ENCODE measurements around the gene ESR1.
"Not testable (repeated sequence)": the region's sequence is repeated elsewhere in the genome, so short reads cannot be mapped to it uniquely, and the experiment has no call there.

The ESR1 gene

GRCh38 chr6:151814614-151815013, 7.1 kb downstream of the ESR1 start:
- no peak for DNase-seq

DNA sequence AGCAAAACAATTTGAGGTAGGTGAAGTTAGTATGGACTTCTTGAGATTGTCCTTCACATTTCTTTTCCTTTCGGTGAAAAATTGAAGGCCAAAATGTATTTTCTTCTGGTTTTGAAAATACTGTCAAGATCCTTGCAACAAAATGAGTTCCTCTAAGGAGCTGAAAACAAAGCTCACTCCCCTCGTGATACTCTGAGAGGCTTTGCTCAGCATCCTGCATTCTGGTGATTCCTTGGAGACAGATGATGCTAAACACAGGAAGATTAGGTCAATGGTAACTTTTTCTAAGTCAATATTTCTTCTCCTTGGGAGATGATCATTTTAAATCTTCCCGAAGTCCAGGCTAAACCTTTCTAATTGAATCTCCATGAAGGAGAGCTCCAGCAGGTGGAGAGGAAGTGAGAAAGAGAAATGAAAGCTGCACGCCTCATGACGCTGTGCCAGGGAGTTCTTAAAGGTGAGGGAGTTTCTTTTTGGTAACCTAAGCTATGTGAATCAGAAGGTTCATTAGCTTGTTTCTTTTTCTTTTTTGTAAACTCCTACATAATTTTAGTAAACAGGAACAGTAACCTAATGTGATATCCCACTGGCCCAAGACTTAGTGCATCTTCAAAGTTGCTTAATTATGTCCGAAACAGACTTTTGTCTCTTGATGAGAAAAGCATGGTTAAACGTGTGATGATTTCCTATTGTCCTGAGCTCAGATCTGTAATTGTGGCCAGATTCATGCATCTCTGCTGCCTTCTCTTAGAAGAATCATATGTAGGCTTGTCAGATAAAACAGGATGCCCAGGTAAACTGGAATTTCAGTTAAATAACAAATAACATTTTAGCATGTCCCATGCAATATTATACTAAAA, 15.0 kb downstream of the ESR1 start:
- no peak for DNase-seq

DNA sequence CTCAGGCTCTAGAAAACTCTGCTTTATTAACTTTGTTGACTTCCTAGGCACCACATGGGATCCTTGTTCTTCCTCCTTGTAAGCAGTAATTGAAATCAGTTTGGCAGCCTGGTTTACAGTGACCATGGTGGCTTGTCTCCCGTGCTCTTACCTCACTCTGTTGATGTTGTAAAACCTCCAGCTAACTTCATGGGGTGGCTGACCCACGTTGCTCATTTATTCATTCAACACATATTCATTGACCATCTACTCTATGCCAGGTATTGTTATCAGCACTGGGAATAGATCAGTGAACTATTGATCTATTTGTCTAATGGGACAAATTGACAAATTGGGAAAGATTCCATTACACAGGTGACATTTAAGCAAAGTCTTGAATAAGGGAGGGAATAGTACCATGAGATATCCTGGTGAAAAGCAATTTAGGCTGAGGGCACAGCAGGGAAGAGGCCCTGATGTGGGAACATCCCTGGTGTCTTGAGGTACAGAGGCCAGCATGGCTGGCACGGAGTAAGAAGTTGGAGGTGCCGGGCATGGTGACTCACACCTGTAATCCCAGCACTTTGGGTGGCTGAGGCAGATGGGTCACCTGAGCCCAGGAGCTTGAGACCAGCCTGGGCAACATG, 19.1 kb downstream of the ESR1 start:
- DNase-seq: no peak

DNA sequence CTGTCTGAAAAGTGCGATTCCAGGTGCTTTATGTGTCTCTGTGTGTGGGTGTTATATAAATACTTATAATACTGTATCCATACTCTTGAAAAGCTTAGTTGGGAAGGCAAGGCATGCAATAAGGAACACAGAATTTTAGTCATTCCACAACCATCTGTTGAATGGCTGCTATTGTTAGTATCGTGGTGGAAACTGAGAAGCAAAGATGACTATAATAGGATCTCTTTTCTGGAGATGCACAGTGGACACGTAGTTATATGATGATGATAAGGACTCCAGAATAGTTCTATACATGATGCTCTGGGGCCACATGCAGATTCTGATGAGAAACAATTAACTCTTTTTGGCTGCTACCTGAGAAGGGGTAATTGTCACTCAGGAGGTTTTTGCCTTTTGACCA, 25.2 kb downstream of the ESR1 start:
- no peak for DNase-seq

GRCh38 chr6:151835396-151835795, 27.9 kb downstream of the ESR1 start:
- no peak for DNase-seq

- DNase-seq: no peak
Observed at GRCh38 chr6:151837223-151837622, 29.7 kb downstream of the ESR1 start.

GRCh38 chr6:151842816-151843215, 35.3 kb downstream of the ESR1 start:
- DNase-seq: no peak

DNA sequence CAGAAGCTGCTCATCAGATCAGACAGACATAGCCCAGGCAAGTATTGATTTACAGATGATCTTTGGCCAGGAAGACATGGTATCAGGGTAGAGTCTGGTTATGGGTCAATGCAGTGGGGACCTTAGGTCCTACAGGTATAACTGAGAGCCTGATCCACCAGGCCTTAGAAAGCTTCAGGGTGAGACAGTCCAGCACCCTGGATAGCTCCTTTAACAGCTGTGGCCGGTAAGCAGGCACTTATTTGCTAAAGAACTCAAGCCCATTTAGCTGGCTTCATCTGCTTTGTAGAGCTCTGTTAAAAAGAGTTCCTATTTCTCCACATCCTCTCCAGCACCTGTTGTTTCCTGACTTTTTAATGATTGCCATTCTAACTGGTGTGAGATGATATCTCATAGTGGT, 39.6 kb downstream of the ESR1 start:
- DNase-seq: no peak

- no peak for DNase-seq
Observed at GRCh38 chr6:151850479-151851003, 43.1 kb downstream of the ESR1 start.

DNA sequence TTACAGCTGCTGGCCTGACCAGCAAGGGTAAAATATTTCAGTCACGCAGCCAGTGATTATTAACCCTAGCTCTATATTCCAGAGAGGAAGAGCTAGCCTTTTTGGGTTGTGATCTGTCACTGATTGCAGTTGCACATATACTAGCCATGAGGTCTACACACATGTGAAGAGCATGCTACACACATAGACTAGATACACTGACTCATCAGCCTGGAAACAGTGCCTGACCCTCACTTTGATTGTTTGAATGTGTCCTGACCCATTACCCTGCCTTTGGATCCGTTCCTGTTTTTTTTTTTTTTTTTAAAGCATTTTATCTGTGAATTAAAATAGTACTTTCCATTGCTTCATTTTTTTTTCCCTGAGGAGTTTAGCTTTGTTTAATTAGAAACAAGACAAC, 50.8 kb downstream of the ESR1 start:
- no peak for DNase-seq

DNA sequence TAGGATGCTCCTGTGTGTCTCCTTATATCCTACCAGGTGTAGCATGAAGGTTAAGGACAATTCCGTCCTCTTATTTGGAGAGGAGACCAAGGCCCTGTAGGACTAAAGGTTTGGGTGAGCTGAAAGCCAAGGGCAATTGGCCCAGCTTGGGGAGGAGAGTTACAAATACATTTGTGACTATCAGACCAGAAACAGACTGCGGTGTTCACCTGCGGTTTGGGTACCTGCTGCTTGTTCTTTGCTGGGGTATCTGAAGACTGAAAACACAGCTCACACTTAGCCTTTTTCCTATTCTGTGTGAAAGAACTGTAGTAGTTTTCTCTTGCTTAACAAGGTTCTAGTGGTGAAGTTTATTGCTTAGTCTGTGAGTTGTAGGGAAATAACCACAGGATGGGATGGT, 55.0 kb downstream of the ESR1 start:
- DNase-seq: no peak

GRCh38 chr6:151867361-151867869, 59.9 kb downstream of the ESR1 start:
- DNase-seq: not testable (repeated sequence)

GRCh38 chr6:151869345-151869744, 61.9 kb downstream of the ESR1 start:
- DNase-seq: no peak

- DNase-seq: no peak
Observed at GRCh38 chr6:151869787-151870186, 62.3 kb downstream of the ESR1 start.

DNA sequence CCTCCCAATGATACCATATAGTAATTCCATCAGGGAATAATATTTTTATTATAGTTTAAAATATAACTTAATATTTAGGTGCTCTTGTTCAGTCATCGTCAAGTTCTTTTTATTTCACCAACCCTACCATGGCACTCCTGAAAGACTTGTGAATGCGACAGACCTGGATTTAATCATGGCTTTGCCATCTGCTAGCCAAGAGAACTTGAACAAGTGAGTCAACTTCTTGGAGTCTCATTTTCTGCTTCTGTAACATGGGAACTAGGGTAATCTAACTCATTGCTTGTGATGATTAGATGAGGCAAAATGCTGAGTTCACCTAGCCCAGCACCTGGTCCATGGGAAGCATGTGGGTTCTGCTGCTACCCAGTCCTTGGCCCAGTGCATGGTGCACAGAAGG, 62.9 kb downstream of the ESR1 start:
- DNase-seq: no peak

DNA sequence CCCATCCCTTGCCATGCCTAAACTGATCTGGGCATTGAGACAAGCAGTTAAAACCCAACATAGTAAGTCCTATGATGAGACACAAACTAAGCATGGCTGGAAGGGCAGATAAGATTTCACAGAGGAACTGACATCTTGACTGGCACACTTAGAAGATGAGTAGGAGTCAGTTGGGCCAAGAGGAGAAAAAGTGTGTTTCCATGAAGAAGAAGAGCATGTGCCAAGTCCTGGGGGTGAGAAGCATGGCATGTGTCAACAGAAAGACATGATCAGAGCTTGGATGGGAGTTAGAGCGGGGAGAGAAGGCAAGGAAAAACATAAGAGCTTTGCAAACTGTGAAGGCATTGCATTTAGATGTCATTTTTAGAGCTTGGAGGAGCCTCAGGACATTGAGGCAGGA, 68.0 kb downstream of the ESR1 start:
- DNase-seq: no peak

GRCh38 chr6:151876122-151876521, 68.6 kb downstream of the ESR1 start:
- no peak for DNase-seq

GRCh38 chr6:151877458-151877857, 70.0 kb downstream of the ESR1 start:
- DNase-seq: no peak

DNA sequence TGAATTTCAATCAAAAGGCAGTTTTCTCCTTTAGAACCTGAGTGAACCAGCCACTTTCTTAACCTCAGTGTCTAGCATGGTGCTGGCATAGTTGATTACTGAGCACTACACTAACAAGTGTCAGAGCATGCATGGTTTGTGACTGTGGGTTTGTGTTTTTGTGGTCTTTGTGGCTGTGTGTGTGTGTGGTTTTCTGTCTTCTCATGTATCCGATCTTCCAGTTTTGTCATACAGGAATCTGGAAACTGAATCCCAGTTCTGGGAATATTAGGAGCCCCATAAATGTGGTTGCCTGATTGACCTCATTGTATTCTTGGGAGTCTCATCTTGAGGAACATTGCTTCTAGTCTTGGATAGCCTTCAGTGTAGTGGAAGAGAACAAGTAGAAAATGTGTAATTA, 73.7 kb downstream of the ESR1 start:
- no peak for DNase-seq

- DNase-seq: no peak
Observed at GRCh38 chr6:151882206-151882605, 74.7 kb downstream of the ESR1 start.

DNA sequence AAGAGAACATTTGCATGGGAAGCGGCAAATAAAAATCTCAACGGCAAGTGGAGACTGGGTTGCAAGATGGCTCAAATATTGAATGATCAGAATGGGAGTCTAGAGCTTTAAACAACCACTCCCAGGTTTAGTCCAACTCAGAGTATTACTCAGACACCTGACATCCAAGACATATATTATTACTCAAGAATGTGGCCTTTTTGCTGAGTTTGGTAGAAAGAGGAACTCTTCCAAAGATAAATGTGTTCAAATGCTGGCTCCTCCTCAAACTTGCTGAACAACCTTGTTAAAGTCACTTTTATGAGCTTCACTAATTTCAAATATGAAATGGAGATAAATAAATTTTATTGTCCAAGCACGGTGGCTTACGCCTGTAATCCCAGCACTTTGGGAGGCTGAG, 77.8 kb downstream of the ESR1 start:
- no peak for DNase-seq

DNA sequence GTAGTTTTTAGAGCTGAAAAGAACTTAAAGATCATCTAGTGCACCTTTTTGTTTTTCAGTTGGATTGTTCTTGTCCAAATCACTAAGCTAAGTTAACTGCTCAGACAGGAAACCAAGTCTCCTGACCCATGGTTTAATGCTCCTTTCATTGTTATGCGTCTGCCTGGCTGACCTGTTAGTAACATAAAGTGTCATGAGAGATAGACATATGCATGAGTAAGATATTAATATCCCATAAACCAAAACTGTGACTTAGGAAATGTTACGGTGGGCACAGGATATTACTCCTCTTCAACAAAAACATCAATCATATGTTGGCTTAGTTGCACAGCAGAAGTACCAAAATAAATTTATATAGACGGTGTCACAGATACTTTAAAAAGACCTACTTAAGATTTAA, 84.0 kb downstream of the ESR1 start:
- no peak for DNase-seq

GRCh38 chr6:151894426-151894825, 86.9 kb downstream of the ESR1 start:
- DNase-seq: not testable (repeated sequence)

DNA sequence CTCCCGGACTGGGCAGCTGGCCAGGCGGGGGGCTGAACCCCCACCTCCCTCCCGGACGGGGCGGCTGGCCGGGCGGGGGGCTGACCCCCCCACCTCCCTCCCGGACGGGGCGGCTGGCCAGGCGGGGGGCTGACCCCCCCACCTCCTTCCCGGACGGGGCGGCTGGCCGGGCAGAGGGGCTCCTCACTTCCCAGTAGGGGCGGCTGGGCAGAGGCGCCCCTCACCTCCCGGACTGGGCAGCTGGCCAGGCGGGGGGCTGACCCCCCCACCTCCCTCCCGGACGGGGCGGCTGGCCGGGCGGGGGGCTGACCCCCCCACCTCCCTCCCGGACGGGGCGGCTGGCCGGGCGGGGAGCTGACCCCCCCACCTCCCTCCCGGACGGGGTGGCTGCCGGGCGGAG, 91.7 kb downstream of the ESR1 start:
- not testable (repeated sequence) for DNase-seq
